SJSA1 (cell line): ENCODE results near the gene SOD3. TPM values are rescaled to one million over a fixed set of nuclear protein-coding genes. Genes with fewer than 3 reads are reported as not detected.

Experiments used
- DNase-seq, 2 experiments: peaks; one replicate each; pipeline ENCODE4 v3.0.0-alpha.2; 2015 to 2020; ENCODE audit warnings: low spot score in 2 of 2, low read depth in 1 of 2
- H3K27ac ChIP-seq: fragments of 250-450 bp; sonication (Bioruptor Pico); 2 replicates; pipeline ENCODE4 v1.5.1; 2020; ENCODE audit warnings: mild to moderate bottlenecking, moderate library complexity
- H3K27me3 ChIP-seq: fragments of 250-450 bp; sonication (Bioruptor Pico); replicated peaks from 2 replicates; pipeline ENCODE4 v1.5.1; 2020; ENCODE audit warnings: mild to moderate bottlenecking, moderate library complexity
- H3K36me3 ChIP-seq: fragments of 250-450 bp; sonication (Bioruptor Pico); 2 replicates; pipeline ENCODE4 v1.5.1; 2020; ENCODE audit warnings: mild to moderate bottlenecking
- H3K4me1 ChIP-seq: fragments of 250-450 bp; sonication (Bioruptor Pico); replicated peaks from 2 replicates; pipeline ENCODE4 v1.6.1; 2021; ENCODE audit warnings: mild to moderate bottlenecking
- H3K4me3 ChIP-seq: fragments of 250-450 bp; sonication (Bioruptor Pico); 2 replicates; pipeline ENCODE4 v1.5.1; 2020; ENCODE audit warnings: mild to moderate bottlenecking
- H3K9me3 ChIP-seq: fragments of 250-450 bp; sonication (Bioruptor Pico); replicated peaks from 2 replicates; pipeline ENCODE4 v1.5.1; 2020; ENCODE audit warnings: mild to moderate bottlenecking
- total RNA-seq: library from RNA; depleted of rRNA; stranded (reverse); fragments of >200 nt; shearing (Covaris generic); gene quantifications from 2 replicates; pipeline ENCODE4 v1.2.3, GENCODE V29; 2014; rRNA removed

The SOD3 gene
- total RNA-seq, 1 experiment from 2014 or later = 2.0 TPM

- H3K27me3 ChIP-seq = no peaks in the 10 kb centered on the region
- no peak overlapping the region for H3K27ac ChIP-seq
- peaks cover 40% of the 10 kb centered on the region for H3K4me1 ChIP-seq
- H3K36me3 ChIP-seq = no peaks in the 10 kb centered on the region
- no peaks in the 10 kb centered on the region for H3K9me3 ChIP-seq
- no peak overlapping the region for H3K4me3 ChIP-seq
- DNase-seq = no peak
Observed at GRCh38 chr4:24849756-24850155, 54.4 kb downstream of the SOD3 start.

Other genes with a start within 250 kb of the SOD3 start
- 112 and 127 TPM in 2 replicates for gene DHX15, start 211.0 kb upstream of the SOD3 start, total RNA-seq
- gene CCDC149, start 117.5 kb downstream of the SOD3 start, total RNA-seq = 3.2 and 4.3 TPM in 2 replicates
- not detected in 2 replicates for gene LGI2, start 235.4 kb downstream of the SOD3 start, total RNA-seq